Measurements from ENCODE around the gene RND3.

The RND3 gene

DNA sequence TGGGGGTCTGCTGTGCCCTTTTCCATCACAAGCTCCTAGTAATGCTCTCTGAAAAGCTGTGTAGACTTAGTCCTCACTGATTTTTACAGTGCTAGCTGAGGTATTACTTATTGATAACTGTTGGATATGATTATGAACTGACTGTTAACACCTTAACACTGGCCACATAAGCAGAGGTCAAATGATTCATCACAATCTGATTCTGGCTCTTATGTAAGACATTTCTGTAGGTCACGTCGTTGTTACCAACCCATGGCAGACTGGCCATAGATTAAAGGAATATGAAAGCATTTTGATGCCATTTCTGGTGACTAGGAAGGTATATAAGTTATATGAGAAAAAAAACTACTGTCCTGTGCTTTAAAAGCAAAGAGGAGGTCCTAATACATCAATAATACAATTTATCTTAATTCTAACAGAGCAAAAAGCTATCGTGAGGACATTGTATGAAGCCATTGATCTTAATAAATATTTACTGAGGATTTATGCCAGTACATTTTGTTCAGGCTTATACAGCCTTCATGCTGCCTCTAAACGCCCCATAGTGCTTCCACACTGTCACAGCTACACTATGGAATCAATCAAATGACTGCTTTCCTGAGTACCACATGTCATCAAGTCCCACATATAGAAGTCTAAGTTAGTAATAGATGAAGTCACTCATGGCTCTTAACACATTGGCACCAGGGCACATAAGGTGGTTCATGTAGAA, 6.9 kb upstream of the RND3 start:
- DNase-seq (ENCODE audit: low read depth) = no peak

DNA sequence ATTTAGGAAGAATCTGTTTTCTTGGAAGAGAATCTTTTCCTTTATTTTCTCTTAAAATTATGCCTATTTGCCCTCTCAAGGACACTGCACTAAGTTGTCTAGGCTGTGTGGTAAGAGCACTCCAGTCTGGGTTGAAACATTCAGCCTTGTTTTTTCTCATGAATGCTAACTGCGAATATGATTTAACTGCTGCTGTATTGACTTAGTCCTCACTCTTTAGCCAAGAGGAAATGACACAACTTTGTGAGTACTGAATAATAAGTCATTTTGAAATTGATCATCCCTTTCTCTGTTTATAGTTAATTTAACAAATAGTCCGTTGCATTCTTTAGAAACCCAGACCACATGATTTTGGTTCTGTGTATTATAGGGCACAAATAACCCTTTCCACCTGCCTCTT, 4.5 kb upstream of the RND3 start:
- no peak for DNase-seq (ENCODE audit: low read depth)

DNA sequence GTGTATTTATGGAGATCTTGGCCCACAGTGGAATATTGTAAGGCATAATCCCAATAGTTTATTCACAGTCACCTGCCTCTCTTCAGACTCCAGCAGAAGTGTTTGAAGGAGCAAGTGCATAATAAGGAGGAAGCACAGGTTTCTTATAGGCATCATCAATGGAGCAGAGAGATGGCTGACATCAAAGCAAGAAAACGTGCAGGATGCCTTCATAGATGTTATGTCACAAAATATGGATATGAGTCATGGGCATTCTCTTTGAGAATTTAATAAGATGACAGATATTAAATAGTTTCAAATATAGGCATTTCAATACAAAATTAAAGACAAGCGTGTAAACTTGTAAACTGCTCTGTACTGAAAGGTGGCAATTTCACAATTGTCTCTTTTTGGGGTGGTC, 4.0 kb upstream of the RND3 start:
- no peak for DNase-seq (ENCODE audit: low read depth)

DNA sequence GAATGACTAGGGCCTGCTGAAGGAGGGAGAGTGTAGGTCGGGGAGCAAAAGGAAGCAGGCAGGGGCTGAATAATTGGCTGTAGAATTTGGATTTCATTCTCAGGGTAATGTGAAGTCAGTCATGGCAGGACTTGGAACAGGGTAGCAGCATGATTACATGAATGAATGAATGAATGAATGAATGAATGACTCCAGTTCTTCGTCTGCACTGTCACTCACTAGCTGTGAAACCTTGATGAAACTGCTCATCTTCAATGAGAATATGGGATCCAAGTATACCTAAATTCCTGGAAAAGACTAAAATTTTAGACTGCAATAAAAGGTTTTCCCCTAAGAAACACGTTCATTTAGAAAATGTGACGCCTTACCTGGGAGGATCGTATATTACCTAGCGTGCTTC, 3.0 kb upstream of the RND3 start:
- DNase-seq (ENCODE audit: low read depth) = no peak

DNA sequence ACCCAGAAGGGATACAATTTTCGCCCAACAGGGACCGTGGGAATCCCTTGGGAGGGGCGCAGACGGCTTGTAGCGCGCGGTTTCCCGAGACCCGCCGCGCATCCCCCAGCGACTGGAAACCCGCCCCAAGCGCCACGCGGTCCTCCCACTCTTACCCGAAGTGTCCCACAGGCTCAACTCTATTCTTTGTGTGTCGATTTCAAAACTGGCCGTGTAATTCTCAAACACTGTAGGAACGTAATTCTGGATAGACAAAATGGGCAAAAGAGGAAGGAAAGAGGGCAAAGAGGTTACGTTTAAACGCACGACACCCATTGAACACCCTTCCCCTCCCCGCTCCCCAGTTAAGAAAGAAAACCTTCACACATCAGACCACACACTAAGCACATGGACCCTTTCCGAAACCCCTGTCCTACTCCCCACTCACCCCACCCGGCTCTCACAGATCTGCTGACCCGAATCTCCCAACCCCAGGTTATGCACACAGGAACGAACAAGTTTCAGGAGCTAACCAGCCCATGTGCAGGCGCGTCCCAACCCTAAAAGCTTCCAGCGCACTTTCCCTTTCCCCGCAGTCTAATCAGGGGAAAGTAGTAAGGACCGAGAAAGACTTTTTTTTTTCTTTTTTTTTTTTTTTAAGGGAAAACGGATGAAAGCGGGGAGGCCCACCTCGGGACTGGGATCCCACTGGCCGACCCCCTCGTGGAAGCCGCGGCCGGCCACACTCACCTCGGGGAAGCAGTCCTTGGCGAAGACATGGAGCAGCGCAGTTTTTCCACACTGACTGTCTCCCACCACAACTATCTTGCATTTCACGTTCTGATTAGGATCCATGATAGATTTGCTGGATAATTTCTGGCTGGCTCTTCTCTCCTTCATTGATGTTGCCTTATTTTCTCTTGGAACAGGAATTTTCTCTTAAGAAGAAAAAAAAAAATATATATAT, 655 bp downstream of the RND3 start:
- DNase-seq (ENCODE audit: low read depth) = no peak

DNA sequence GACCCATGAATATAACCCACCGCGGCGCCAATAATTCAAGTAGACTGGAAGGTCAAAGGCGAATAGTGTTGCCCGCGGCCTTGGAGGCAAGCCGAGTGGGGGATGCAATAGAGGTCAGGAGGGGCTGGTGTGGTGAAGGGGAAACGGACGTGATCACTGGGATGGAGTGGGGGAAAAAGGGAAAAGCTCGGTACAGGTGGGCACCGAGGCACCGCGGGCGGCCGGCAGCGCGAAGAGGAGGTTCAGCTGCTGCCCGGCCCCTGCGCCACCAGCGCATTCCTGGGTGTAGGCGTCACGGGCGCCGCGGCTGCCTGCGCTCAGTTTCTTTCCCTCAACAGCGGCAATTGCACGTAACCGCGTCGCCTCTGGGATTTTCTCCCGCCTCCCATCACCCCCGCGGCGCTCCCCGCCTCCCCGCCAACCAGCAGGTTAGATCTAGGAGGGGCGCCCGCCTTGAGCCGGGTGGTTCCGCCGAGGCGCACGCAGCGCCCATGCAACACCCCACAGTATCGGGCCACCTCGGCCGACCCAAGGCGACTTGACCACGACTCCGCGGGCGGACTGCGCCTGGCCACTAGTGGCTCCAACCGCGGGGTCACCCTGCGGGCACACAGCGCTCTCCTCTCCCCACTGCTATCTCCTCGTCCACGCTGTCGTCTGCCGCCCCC, 1.5 kb downstream of the RND3 start:
- DNase-seq (ENCODE audit: low read depth) = no peak

DNA sequence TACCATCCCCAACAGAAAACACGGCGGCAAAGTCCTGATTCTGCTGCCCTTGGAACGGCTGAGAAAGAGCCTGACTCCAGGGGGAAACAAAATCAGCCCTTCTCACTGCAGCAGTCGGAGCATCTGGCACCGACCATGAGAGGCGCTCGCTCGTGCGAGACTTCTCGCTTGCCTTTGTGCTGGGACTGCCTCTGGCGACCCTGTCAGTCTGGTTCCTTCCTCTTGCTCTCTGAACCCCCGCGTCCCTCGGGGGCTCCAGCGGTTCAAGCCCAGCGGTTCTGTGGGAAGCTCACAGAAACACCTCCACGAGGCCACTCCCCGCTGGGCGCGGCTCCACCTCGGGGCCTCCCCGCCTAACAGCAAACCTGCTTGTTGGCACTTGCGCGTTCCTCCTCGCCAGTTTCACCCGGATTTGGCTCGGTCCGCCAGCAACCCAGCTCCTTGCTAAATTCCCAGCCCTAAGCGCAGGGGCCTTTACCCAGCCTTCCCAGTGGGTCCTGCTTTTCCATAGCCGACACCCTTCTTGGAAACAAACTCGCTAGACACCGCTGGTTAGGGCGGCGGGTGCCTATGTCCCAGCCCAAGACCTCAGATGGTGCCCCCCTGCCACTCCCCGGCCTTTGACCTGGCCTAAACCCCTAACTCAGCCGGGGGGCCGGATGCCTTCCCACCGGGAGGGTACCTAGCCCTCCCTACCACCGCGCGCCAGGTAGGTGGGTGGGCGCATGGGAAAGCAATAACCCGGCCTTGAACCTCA, 2.2 kb downstream of the RND3 start:
- no peak for DNase-seq (ENCODE audit: low read depth)

DNA sequence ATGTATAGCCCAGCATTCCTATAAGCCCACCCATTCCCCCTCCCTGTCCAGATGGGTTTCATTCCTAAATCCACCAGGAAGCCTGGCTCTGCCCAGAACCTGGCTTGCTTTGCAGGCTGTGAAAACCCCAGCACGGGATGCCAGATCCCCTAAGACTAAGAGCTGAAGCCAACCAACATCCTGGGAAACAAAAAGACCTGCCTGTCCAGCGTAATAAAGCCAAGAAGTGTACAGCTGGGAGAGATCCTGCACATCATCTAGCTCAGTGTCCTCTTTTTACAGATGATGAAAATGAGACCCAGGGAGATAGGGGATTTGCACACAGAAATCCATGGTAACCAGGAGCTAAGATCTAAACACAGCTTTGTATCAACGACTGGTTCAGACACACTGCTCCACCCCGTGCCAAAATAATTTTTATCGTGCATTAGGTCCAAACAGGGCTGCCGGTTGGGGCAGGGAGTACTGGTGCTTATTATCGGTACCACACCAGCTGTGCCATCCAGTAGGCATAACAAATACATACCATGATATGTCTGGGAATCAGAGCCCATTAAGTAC, 2.9 kb downstream of the RND3 start:
- no peak for DNase-seq (ENCODE audit: low read depth)

DNA sequence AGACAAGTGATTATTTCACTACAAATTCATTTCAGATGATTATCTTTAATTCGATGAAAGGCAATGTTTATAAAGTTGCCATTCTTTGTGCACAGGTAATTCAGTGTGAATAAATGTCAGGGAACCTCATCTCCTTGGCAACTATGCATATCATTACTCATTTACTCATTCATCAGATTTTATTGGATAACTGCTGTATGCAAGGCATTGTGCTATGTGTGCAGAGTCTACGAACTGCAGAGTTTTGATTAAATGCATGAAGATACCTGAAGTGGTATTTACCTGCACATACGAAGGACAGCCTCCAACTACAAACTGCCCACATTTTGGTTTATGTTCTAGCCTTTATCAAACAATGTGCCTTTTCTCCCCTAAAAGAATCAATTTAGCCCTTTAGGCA, 3.5 kb downstream of the RND3 start:
- no peak for DNase-seq (ENCODE audit: low read depth)

DNA sequence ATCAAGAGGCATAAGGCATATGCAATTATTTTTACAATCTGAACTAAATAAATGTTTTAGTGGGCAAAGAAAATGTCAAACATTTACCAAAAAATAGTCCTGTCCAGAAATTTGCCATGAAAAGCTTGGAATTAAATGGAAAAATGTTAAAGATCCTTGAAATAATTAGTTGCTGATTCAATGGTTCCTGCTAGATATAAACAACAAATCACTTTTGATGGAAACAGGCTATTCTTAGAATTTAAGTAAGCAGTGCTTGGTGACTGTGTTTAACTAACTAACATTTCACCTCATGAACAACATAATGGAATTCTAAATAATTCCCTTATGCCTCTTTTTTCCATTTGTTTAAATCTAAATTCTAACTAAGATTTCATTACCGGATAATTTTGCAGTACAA, 3.9 kb downstream of the RND3 start:
- DNase-seq (ENCODE audit: low read depth) = no peak

DNA sequence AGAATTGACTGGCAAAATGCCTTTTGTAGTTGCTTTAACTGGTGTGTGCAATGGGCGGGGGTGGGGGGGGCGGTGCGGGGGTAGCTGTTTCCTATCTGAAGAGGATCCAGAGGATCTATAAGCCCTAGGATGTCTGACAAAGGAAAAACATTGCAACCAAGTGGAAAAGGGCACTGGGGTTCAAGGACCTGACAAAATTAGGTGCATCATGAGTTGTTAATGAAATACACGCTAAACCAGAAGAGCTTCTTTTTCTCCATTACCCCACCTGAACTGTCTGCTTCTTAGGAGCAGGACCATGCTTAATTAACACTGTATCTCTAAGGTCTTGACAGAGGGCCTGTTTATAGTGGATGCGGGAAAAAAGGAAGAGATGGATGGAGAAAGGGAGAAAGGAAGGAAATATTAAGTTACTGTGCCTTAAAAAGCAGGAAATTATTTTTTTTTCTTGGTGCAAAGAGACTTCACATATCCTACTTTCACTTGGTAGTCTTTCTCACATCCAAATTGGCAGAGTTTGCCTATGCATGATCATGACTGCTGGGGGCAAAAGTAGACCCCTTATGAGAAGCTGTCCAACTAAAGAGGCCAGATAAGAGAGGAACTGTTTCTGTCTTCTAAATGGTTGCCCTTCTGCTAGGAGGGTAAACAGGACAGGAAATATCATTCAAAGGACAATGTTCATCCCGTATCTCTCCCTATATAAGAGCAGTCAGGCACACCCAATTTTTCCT, 4.6 kb downstream of the RND3 start:
- no peak for DNase-seq (ENCODE audit: low read depth)

DNA sequence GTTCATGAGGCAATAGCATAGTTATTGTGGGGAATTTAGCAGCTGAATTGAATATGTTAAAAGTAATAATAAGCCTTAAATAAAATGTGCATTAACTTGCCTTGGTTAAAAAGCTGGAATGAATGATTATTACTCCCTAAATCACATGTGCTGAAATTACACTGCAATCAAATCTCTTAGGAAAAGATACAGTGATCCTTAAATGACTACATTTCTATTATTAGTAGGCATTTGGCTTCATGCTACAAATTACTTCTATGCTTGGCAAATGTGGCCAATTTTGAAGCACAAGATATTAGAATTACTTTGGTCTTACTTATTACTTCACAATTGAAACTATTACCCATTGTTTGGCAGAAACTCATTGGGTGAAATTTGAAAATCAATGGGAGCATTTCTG, 5.4 kb downstream of the RND3 start:
- DNase-seq (ENCODE audit: low read depth) = no peak

DNA sequence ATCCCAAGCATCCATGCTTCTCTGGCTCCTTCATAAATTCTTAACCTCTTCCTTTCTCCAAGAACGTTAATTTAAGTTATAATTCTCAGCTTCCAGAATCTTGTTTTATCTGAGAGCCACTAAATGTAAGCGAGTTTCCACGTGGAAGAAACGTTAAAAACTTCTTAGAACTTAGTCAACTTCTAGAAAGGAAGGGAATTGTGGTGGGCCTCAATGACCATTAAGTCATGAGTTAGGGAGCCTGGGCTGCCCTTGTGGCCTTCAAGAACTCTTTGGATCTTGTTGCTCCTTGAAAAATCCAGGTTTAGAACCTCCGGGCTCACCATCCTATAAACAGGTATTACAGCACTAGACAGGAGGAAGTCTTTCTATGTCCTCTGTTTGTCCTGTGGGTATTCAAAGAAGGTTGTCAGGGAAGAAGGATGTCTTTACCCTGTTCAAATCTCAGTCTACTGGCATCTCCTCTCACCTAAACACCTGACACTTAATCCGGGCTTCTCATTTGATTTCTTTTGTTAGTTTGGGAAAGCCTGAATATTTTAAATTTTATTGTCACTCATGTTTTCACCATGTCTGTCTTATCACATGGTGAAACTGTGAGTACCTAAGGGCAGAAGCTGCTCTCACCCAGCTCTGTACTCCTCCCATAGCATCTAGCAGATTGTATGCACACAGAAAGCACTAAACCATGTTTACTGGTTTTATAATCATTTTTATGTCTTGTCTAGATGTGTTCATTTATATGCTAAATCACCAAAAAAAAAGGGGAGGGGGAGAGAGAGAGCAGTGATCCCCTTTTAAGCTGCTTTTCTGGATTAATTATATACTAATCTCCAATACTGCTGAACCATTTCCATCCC, 6.3 kb downstream of the RND3 start:
- DNase-seq (ENCODE audit: low read depth) = no peak

DNA sequence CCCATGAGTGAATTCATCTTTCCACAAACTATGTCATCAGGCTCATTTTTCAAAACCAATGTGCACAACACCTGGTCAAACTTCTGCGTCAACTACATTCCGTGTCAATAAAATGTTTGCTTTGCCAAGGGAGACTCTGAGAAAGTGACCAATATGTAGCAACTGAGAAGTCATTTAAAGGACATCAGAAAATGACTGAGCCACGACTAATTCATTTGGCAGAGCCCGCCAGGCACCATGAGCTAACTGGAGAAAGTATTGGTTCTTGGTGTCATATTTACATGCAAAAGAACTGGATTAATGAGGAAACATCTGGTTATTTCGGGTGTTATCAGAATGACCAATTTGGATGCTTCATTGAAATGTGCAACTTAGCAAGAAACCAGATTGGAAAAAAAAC, 7.2 kb downstream of the RND3 start:
- DNase-seq (ENCODE audit: low read depth) = no peak

DNA sequence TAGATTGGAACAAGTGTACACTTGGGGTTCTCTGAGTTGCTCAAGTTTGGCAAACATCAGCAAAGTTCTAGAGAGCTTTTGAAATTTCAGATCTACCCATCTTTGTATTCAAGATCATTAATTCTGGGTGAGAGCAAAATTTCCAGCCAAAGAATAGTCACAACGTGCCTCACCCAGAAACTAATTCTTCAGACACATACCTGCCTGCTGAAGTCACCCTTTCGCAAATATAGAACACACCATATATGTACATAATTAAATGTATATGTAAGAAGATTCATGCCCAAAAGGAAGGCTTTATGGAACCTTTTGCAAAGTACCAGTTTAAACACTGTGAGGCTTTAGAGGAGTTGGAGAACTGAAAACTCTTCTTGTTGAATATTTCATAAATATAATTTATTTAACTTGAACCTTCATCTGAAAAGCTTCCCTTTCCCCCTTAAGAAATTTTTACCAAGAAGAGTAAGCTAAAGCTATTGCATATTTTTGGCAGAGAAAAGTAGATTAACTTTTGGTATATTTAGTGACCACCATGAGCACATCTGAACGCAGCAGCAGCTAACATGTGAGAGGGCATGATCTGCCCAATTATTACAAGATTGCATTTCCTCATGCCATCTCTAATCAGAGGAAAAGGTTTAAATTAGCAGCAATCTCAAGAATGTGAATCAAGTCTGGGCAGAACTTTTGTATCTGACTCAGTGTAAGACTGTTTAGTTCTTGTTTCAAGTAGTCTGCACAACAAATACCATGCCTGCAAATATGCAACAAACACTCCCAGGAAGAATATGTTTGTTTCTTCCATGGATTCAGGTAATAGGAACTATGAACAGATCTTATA, 8.2 kb downstream of the RND3 start:
- DNase-seq (ENCODE audit: low read depth) = no peak

DNA sequence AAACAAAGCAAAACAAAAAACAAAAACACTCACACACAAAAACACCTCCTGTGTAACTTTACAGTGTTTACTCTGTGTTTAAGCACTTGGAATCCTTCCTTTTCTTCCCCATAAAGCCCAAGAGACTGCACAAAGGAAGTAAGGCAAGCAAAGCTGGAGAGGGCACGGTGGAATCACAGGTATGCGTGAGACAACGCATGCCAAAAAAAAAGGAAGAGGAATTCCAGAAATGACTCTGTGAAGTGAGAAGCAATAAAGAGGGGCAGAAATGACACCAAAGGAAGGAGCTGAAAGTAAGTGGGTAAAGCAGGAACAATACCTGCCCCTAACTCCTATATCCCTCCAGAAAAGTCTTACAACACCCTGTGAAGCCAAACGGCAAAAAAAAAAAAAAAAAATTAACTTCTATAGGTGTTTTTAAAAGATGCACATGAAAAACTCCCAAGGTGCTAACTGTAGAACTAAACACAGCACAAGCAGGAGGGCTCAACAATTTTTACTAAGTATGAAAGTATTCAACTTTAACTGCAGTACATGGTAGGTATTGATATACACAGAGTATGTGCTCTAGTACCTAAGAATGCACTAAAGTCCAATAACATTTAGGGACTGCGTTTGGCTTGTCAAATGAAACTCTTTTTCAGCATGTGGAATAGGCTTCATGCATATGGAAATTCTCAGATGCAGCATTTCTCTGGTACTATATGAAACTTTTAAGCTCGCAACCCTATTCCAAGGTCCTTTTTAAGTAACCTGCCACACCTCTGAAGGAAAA, 9.1 kb downstream of the RND3 start:
- DNase-seq (ENCODE audit: low read depth) = no peak

DNA sequence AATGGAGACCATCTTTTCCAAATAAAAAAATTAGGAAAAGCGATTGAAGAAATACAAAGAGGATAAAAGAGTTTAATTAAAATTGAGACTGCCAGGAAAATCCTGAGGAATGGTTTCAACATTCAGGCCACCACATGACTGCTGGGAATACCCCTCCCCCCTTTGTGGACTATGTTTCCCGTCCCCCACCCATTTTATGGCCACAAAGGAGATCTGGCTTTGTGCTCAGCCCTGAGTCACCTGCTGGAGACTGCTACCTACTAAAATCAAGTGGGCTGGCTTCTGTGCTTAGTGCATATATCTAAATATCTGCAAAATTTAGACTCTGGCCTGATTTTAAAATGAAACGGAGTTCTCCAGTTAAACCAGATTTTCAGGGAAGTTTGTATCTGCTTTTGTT, 10.1 kb downstream of the RND3 start:
- no peak for DNase-seq (ENCODE audit: low read depth)

DNA sequence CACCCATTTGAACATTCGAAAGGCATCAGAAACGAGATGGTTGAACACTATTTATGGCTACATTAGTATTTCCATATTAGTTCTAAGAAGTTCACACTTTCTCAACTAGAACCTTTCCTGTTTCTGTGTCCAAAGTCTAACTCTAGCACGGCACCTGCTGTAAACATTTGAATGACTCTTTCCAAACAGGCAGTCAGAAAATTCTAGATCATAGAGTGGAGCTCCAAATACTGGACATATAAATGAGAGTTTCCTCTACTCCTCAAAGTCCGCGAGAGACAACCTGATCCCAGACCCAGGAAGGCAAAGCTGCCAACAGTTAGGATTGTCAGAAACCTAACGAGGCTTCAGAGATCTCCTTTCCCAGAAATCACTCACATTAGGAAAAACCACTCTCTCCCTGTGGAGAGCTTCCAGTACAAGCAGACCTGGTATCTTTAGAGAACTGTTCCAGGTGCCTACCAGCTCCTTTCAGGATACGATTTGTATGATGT, 10.6 kb downstream of the RND3 start:
- no peak for DNase-seq (ENCODE audit: low read depth)

Data from T-helper 22 cell (primary cell).